ENCODE results near the gene MNS1. TPM values are rescaled to one million over a fixed set of nuclear protein-coding genes. Genes with fewer than 3 reads are reported as not detected.

Gene MNS1
- total and polyA plus RNA-seq, 2 experiments from 2014 or later: 2.9 to 16.9 TPM

DNA sequence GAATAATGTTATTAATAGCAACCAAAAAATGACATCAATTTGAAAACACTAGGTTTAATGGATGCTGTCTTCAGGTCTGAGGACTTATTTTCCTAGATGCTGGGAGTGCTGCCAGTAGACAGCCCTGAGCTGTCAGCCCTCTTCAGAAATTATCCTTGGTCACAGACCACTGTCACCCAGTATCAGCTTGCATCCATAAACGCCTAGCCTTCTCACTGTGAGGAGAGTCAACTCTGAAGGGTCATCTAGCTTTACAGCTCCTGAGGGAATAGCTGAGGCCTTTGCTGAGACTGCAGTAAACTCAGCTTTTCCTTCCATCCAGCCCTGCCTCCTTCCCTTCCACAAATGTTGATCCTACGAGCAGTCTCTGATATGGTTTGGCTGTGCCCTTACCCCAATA, 19.4 kb upstream of the MNS1 start (continued):
- no peak for TF ChIP-seq EZH2 (IDR thresholded peaks at IDR 0.05; ENCODE audit: low read depth, unreplicated experiment)
- TF ChIP-seq, protein P1, sequence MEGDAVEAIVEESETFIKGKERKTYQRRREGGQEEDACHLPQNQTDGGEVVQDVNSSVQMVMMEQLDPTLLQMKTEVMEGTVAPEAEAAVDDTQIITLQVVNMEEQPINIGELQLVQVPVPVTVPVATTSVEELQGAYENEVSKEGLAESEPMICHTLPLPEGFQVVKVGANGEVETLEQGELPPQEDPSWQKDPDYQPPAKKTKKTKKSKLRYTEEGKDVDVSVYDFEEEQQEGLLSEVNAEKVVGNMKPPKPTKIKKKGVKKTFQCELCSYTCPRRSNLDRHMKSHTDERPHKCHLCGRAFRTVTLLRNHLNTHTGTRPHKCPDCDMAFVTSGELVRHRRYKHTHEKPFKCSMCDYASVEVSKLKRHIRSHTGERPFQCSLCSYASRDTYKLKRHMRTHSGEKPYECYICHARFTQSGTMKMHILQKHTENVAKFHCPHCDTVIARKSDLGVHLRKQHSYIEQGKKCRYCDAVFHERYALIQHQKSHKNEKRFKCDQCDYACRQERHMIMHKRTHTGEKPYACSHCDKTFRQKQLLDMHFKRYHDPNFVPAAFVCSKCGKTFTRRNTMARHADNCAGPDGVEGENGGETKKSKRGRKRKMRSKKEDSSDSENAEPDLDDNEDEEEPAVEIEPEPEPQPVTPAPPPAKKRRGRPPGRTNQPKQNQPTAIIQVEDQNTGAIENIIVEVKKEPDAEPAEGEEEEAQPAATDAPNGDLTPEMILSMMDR (conservative IDR thresholded peaks at IDR 0.05; ENCODE audit: low read depth in 2 of 2): no peak
- TF ChIP-seq ZNF114 (CRISPR knock-in tag; IDR thresholded peaks at IDR 0.05): no peak
- TF ChIP-seq ZNF331 (CRISPR knock-in tag; IDR thresholded peaks at IDR 0.05; ENCODE audit: low read depth): no peak
- TF ChIP-seq ETS1 (IDR thresholded peaks at IDR 0.05): no peak
- TF ChIP-seq CREB1 (CRISPR knock-in tag; IDR thresholded peaks at IDR 0.05; ENCODE audit: low read depth): no peak
- TF ChIP-seq JUNB (IDR thresholded peaks at IDR 0.05; ENCODE audit: unreplicated experiment): no peak
- TF ChIP-seq NANOG (IDR thresholded peaks at IDR 0.05; ENCODE audit: borderline replicate concordance): no peak
- no peak for TF ChIP-seq EZH2phosphoT487 (IDR thresholded peaks at IDR 0.05; ENCODE audit: unreplicated experiment)

DNA sequence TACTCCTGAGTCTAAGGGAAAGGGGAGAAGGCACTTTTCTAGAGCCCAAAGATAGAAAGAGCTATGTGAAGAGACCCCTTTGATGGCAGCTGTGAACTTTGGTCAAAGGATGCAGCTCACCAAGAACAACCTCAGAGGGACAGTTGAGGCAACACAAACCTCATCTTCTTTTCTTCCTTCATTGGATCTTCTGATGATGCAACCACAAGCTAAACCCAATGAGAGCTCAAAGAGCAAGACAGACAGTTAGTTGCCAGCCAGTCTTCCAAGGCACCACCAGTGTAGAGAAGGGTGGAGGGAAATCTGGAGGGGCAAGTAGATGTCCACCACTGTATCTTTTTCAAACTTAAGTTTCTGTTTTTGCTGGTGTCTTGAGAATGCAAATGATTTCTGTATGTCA, 10.4 kb upstream of the MNS1 start:
- no peak overlapping the region for H3K4me3 ChIP-seq
- no peak overlapping the region for H3K4me2 ChIP-seq
- Mint-ChIP-seq H3K27ac (no peak overlapping the region), H3K36me3 (ENCODE audit: low read depth) (no peaks in the 10 kb centered on the region), H3K4me1 (no peaks in the 10 kb centered on the region), H3K4me3 (no peak overlapping the region), H3K27me3 (ENCODE audit: insufficient read depth, low read depth, poor library complexity) (no peaks in the 10 kb centered on the region), H3K9me3 (no peaks in the 10 kb centered on the region; the same call in 1 of the 3 replicates)
- no peak overlapping the region for H3K27ac ChIP-seq (ENCODE audit: low read depth)
- H3K27me3 ChIP-seq (ENCODE audit: insufficient read depth): no peaks in the 10 kb centered on the region
- TF ChIP-seq ZNF114 (CRISPR knock-in tag; IDR thresholded peaks at IDR 0.05): no peak
- no peak for TF ChIP-seq EZH2 (IDR thresholded peaks at IDR 0.05; ENCODE audit: low read depth, unreplicated experiment)
- no peak for TF ChIP-seq STAT1 (IDR thresholded peaks at IDR 0.05; ENCODE audit: unreplicated experiment)
- TF ChIP-seq ETS1 (IDR thresholded peaks at IDR 0.05): no peak
- TF ChIP-seq ZNF462 (CRISPR knock-in tag; IDR thresholded peaks at IDR 0.05): no peak
- TF ChIP-seq JUNB (IDR thresholded peaks at IDR 0.05; ENCODE audit: unreplicated experiment): no peak
- TF ChIP-seq CREB1 (CRISPR knock-in tag; IDR thresholded peaks at IDR 0.05; ENCODE audit: low read depth): no peak
- H3K36me3 ChIP-seq (ENCODE audit: insufficient read depth): no peaks in the 10 kb centered on the region
- no peak overlapping the region for H2AFZ ChIP-seq
- no peaks in the 10 kb centered on the region for H3K79me2 ChIP-seq (replicated peaks; ENCODE audit: insufficient read depth)
- DNase-seq (ENCODE audit: low spot score): no peak
- H3F3A ChIP-seq (replicated peaks; ENCODE audit: low read depth): no peaks in the 10 kb centered on the region
- no peaks in the 10 kb centered on the region for H4K20me1 ChIP-seq (replicated peaks; ENCODE audit: insufficient read depth)
- no peak for ATAC-seq
- H3K9me2 ChIP-seq (ENCODE audit: insufficient read depth): no peaks in the 10 kb centered on the region
- H3K4me1 ChIP-seq (ENCODE audit: insufficient read depth): no peaks in the 10 kb centered on the region

Data from GM23338 (cell line).